ENCODE measurements around the gene APH1A.
"Not testable (repeated sequence)": the region's sequence is repeated elsewhere in the genome, so short reads cannot be mapped to it uniquely, and the experiment has no call there.

The APH1A gene

GRCh38 chr1:150268705-150269403 is at the start of gene APH1A:
Gene APH1A, minus strand, starts transcription at chr1:150269016. Its CDS starts 206 bp downstream, at chr1:150268810.
- peak; percentile 95 for DNase-seq

DNA sequence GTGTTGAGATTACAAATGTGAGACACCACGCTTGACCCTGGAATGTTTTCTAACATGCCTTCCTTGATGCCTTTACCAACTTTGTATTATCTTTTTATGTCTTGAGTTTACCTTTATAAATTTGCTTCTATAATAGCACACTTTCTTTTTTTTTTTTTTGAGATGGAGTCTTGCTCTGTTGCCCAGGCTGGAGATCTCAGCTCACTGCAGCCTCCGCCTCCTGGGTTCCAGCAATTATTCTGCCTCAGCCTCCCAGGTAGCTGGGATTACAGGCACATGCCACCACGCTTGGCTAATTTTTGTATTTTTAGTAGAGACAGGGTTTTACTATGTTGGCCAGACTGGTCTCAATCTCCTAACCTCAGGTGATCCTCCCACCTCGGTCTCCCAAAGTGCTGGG is 45.9 kb upstream of the APH1A start:
- not testable (repeated sequence) for DNase-seq

DNA sequence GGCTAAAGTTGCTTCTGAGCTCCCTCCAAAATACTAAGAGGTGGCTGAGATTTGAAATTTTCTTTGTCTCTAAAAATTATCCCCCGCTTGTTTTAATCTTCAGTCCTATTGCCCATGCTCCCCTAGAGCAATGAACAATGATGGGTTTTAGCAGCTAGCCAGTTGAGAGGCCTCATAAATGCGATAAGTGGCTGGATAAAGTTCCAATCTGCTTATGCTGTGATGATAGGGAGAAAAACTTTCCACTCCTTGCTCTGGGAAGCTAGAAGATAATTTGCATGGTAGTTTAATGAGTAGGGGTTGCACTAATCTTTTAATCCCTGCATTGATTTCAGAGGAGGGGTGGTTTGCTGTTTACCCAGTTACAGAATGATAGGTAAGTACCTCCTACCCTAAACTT is 42.9 kb upstream of the APH1A start:
- no peak for DNase-seq

DNA sequence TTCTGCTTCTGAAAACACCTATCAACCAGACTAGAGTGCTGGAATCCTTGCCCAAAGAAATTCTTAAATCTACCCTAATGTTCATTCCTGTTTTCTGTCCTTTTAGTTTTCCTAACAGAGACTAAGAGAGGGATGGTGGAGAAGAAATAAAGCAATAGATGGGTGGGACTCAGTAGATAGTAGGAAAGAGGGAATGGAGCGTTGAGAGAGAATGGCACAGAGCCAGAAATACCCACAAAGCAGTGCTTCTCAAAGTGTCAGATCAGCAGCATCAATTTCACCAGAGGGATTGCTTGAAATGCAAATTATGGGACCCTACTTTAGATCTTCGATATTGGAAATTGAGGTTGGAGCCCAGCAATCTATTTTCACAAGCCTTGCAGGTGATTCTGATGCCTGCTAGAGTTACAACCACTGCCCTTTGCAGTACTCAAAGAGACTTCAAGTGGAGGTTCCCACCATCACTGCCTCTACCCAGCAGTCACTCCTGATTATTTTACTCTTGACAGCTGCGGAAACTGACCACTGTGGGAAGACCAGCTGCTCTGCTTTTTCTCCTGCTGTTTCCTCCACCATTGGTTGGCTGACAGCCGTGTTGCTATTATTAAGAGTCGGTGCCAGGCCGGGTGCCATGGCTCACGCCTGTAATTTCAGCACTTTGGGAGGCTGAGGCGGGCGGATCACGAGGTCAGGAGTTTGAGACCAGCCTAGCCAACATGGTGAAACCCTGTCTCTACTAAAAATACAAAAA is 41.1 kb upstream of the APH1A start:
- no peak for DNase-seq

DNA sequence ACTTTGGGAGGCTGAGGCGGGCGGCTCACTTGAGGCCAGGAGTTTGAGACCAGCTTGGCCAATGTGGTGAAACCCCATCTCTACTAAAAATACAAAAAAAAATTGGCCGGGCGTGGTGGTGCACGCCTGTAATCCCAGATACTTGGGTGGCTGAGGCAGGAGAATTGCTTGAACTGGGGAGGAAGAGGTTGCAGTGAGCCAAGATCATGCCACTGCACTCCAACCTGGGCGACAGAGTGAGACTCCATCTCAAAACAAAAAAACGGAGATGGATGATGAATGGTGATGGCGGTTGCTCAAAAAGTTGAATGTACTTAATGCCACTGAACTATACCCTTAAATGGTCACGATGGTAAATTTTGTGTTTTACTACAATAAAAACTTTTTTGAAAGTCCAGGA is 39.8 kb upstream of the APH1A start:
- DNase-seq = not testable (repeated sequence)

GRCh38 chr1:150302902-150303301 is 34.1 kb upstream of the APH1A start:
- DNase-seq = no peak

DNA sequence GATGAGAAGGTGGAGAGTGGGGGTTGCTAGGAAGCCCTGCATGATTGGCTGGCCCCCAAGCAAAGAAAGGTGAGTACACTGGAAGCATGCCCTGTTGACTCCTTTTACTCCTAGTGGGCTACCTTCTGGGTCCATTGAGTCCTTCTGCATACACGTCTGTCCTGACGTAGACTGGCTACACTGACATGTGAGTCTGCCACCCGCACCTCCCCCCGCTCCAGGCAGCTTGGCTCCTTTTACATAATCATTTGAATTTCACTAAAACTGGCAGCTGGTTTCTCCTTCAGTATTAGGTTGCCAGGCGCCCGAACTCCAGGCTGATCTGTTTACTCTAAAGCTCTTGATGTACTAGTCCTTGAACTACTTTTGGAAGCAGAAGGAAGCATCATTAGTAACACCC is 33.5 kb upstream of the APH1A start:
- DNase-seq = no peak

- DNase-seq = no peak
Measured at GRCh38 chr1:150299716-150300115, 30.9 kb upstream of the APH1A start.

DNA sequence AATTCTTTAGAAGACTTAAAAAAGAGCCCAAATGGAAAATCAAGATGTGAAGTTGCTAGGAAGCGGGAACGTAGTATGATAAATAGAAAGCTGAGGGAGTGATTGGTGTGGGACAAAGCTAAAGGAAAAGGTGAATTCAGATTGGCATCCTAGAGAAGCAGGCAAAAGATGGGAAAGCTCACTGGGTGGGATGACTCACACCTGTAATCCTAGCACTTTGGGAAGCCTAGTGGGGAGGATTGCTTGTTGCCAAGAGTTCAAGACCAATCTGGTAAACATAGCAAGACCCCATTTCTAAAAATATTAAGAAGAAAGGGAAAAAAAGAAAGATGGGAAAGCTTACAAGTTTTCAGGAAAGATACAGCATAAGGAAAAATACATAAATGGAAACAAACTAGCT is 26.7 kb upstream of the APH1A start:
- no peak for DNase-seq

DNA sequence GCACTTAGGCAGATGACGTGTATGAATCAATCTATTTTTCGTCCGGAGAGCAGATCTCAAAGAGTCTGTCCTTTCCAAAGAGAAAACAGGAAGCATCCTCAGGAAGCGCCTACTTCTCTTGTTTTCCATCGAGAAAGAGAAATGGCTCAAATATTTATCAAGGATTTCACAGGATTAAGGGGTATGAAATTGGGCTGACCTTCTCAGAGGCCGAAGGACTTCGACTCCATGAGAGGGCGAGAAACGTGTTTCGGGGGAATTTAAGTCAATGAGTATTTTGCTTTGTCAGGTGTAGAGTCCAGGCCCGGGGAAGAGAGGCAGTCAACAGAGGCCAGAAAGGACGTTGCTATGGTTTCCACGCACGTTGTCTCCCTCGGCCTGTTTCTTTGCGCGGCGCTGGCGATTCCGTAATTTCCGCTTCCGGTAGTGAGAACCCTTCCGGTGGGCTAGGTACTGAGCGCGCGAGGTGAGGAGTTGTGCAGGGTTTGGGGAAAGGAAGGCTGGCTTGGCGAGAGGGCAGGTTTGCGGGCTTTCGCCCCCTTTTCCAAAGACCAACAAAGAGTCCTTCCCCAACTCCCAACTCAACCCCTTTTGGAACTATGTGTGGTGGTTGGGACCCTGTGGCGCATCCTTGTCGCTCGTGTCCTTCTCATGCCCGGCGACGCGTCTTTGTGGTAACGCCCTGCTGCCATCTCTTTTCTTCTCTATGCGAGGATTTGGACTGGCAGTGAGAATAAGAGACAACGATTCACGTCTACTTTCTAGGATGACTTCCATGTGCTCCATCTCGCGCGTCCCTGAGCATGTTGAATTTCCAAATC is 24.8 kb upstream of the APH1A start, which contains the start of gene MRPS21:
Gene MRPS21, plus strand, starts transcription at position 429 of the 821 bp plus-strand sequence. CDS start 506 bp downstream, outside the sequence.
- peak; percentile 93 for DNase-seq

- DNase-seq = no peak
Measured at GRCh38 chr1:150288822-150289221, 20.0 kb upstream of the APH1A start.

DNA sequence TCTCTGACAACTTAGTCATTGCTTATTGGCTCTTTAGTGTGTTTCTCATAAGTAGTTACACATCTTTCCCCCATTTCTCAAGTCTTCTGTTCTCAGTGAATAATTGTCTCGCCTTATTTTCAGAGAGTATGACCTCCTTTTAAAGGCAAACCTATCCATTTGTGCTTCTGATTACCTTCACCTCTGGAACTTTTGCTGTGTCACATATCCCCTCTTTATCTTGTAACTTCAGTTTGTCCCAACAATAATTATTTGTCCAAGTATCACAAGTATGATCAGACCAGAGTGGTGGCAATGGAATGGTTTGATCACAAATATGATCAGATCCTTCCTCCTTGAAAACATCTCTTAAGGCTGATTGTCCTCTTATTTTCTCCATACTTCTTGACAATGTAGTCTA is 19.6 kb upstream of the APH1A start:
- DNase-seq = no peak

- DNase-seq = no peak
Measured at GRCh38 chr1:150283260-150283659, 14.4 kb upstream of the APH1A start.

GRCh38 chr1:150282558-150282958 is 13.7 kb upstream of the APH1A start:
- DNase-seq = no peak

DNA sequence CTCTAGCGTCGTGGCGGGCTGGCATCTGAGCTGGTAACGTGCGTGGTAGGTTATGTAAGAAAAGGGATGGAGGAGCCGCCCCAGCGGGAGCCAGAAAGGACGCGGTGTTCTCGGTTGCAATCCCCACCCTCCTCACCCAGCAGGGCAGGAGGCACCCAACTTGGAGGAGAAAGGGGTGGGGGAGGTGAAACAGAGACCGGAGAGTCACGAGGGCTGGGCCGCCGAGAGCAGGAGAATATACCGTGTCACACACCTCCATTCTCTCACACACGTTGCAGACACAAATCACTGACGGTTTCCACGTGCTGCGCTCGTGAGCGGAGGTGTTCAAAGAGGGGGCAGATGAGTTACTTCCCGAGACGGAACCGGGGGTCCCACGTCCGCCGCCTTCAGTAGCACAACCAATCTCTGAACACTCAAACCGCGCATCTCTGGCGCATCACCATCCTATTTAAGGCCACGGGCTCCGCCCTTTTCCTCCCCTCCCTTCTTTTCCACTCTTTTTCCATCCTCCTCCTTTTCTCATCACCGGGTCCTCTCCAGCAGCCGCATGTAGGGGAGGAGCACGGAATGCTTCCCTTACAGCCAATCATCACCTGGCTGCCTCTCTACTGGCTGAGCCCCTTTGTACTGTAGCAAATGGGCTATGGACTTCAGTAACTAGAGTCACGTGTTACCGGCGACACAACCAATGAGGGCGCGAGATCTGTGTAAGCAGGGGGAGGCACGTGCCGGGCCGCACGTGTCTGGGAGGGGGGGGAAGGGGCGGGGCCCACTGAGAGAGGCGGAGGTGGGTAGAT is 13.1 kb upstream of the APH1A start, which contains the start of gene CIART:
Gene CIART, plus strand, starts transcription at position 797 of the 800 bp plus-strand sequence. CDS start 714 bp downstream, outside the sequence.
- peak; percentile 92 for DNase-seq

GRCh38 chr1:150281221-150281757 is 12.5 kb upstream of the APH1A start:
- peak; percentile 72 for DNase-seq

DNA sequence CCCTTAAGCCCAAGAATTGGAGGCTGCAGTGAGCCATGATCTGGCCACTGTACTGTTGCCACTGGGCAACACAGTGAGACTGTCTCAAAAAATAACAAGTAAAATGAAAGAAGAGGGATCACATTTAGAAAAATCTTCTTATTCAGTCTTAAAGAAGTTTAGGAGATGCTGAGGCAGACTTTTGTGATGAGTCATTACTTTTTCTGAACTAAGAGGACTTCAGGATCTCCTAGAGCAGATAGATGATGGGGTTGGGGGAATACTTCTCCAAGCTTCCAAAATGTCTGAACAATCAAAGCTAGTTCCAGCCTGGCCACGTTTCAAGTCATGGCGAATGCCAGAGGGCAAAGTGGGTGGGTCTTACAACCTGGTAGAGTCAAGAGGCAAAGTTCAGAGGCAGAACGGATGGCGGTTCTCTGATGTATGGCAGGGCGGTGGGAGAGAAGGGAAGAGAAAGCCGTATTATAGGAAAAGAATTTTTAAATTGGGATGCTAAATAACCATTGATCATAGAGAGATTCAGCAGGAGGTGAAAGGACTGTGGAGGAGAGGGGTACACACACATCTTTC is 11.4 kb upstream of the APH1A start:
- no peak for DNase-seq

GRCh38 chr1:150273311-150273710 is 4.5 kb upstream of the APH1A start:
- no peak for DNase-seq

GRCh38 chr1:150271291-150271959 is 2.6 kb upstream of the APH1A start:
- DNase-seq = no peak

- DNase-seq = no peak
Measured at GRCh38 chr1:150269451-150269850, 635 bp upstream of the APH1A start.

DNA sequence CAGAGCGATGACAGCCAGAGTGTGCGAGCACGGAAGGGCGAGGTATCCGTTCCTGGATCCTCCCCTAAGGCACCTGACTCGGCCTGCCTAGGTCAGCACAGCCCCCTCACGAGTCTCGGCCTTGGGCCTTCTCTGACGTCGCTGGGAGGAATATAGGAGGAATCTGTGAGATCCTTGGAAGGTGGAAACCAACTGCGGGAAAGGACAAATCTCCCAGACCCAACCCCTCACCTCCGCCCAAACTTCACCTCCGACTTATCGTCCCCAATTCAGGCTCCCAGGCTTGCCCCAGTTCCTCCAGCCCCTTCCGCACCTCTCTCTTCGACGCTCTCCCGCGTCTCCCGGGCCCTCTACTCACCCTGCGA is 494 bp downstream of the APH1A start:
- DNase-seq = peak; percentile 65

All from CD4-positive, alpha-beta T cell treated with Interleukin-21 for 1 hour (primary cell).